HG03159 (cell line): Measurements from ENCODE around the gene SIRT7.
A peak's percentile ranks its signal among the peaks of the same experiment; 100 is the strongest.

Experiments used
- ATAC-seq: cut with Tn5 transposase; IDR thresholded peaks from one replicate; pipeline ENCODE4 v1.9.1; 2021; ENCODE audit warnings: mild to moderate bottlenecking, moderate library complexity; ENCODE audit not compliant: unreplicated experiment

Gene SIRT7

DNA sequence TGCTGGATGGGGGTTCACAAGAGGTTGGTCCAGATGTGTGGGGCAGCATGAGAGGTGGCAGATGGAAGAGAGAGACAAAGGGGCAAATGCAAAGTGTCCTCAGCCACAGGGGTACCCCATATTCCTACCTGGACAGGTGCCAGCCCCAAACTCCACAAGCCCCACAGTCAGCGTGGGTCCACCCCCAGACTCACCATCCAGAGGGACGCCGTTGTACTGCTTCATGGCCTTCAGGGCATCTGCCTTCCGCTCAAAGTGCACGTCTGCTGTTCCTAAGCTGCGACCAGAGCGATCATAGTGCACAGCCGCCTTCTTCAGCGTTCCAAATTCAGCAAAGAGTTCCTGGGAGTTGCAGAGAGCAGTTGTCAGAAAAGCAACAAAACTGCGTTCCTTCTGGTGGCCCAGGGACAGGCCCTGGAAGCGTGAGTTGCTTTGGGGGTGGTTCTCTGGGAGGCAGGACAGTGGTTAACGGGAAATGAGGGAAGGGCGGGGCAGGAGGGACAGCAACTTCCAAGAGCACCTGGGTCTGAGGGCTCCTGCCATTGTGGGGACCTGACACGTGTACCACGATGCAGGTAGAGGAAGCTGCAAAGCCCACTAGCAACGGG, 28.9 kb downstream of the SIRT7 start:
- no peak for ATAC-seq

DNA sequence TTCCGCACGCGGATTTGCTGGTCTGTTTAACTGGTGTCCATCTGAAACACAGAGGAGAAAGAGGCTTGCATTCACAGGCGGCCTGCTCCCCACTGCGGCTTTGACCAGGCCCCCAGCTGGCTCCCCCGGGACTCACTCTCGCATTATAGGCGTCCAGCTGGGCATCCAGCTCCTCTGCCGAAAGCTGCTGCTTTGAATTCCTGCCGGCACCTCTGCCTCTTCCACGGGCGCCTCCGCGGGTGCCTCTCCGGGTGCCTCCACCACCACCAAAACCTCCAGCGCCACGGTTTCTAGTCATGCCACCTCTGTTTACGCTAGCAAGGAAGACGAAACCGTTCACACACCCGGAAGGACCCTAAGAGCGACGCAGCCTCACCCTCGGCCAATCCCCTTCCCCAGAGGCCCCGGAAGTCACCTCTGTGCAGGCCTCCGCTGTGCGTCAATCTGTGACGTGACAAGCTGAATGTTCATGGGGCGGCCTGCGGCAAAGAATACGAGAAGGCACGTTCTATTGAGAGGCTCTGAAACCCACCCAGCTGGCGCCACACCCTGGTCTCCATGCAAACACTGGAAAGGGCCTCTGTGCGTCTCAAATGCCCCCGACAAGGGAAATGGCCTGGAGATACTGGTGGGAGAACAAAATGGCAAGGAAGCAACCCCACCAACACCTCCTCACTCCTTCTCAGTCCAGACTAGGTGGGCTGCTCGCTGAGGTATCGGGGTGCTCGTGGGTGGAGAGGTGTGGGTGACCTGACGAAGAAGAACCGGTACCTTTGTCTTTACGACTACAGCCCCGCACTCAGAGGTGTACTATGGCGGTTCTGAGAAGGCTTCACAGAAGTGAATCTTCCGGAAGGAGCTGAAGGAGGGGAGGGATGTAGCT, 29.6 kb downstream of the SIRT7 start:
- ATAC-seq, result no peak

DNA sequence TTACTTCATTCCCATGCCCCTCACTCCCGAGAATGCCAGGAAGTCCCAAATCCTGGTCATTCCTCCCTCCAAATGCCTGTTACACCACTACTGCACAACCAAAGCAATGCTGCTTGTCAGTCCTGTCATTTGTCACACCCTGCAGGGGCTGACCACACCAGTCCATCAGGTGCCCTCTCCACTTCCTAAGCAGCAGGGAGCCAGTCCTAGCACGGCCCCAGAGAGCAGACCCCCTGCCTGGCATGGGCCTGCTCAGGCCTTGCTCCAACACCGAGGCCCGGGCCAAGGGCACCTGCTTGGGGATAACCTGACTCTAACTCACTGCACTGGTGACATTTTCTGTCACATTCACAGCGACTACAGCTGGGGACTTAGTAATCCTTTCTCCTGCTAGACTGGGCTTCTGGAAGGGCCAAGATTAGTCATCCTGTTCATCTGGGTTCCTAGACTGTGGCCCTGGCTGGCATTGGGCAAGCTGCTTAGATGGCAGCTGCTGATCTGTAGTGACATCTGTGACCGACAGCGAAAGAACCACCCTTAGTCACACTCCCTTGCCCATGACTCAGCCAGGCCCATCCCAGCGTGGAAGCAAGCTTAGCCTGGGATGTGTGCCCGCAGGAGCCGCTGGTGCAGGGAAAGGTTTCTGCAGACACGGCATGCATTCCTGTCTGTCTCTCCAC, 32.0 kb downstream of the SIRT7 start:
- ATAC-seq, result no peak

DNA sequence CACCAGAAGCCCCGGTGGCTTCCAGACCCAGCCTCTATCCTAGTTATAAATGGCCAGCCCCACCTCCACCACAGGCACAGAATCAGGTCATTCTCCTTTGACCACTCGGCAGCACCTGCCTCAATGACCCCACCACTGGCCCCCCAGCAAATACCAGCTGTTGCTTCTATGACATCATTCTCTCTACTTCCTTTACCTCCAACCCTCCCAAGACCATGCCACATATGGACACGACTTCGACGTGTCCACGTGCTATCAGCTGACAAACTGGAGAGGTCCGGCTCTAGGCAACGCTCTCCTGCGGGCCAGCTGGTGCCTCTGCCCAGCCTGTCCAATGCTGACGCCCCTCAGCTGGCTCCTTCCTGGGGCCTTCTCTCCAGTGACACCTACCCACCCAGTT, 32.5 kb downstream of the SIRT7 start:
- ATAC-seq, result no peak

DNA sequence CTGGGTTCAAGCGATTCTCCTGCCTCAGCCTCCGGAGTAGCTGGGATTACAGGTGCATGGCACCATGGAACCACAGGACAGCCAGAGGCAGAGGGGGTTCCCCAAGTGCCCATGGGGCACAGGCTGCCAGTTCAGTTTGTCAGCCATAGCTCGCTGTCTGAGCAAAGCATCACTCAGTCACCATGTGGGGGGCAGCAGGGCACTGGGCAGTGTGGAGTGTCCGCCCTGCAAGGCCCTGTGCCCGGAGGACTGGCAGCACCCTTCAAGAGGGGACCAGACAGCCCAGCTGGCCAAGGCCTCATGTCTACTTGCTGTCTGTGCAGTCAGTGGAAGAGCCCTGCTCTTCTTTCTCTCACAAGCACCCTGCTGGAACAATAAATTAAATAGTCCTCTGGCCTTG, 33.0 kb downstream of the SIRT7 start:
- no peak for ATAC-seq

- ATAC-seq, result no peak
Observed at GRCh38 chr17:81884520-81884919, 33.5 kb downstream of the SIRT7 start.

DNA sequence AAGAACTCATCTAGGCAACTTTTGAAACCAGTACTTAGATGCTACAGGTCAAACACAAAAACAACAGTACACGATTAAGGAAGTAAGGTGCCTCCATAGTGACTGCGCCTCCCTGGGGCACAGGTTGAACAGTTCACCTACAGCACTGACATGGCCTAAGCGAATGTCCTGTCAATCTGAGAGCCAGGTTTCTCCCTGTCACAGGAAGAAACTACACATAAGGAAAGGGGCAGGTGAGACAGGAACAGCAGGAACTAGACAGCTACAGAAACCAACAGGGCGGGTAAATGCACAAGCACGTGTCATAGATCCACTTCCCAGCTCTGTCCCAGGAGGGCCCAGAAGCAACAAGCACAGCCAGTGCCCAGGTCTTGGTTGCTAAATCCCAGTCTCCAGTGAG, 38.9 kb downstream of the SIRT7 start:
- ATAC-seq, result no peak

DNA sequence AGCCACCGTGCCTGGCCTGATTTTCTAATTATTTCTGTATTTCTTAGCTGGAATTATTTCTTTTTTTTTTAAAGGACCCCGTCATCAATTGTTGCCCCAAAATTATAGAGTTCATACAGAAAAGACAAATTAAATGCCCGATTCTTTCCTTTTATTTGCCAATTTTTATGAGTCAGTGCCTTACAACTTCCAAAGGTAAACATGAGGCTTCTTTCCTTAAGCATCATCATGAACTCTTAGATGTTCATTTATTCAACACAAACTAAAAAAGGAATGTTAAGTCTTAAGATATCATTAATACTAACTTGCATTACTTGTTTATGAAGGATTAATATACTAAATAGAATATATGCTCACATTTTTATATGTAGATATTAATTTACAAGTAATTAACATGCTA, 39.7 kb downstream of the SIRT7 start:
- no peak for ATAC-seq

DNA sequence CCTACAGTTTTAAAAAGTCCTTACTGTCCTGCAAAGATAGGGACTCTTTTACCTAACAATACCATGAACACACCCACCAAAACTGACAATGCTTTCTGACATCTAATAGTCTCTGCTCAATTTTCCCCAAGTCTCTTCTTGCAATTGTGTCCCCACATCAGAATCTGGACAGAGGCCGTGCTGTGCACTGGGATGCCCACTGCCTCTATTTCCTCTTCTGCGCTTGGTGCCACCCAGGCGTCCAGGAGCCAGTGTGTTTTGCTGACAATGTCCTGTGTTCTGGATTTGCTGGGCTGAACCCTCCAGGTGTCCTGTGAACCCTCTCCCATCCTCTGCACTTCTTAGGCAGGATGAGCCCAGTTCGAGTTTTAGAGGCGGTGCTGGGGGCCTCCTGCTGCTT, 40.4 kb downstream of the SIRT7 start:
- ATAC-seq, result no peak

GRCh38 chr17:81871387-81872230, 46.4 kb downstream of the SIRT7 start:
- peak; percentile 38 for ATAC-seq

DNA sequence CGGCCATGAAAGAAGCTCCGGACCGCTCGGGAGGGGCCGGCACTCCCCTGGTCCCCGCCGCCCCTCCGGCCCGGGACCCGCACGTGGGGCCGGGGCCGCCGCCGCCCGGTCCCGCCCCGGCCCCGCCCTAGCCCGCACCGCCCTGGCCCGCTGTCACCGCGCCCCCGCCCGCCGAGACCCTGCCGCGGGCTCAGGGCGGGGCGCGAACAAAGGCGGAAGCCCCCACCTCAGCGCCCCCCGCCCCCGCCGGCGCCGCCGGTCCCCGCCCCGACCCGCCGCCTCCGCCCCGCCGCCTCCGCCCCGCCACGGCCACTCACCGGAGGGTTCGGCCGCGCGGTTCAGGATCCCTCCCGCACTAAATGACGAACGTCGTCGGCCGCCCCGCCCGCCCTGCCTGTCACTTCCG, 47.0 kb downstream of the SIRT7 start, which contains the start of gene ARHGDIA:
TSS of gene ARHGDIA (minus strand) at position 357 of the 406 bp plus-strand sequence. CDS start 1,407 bp downstream, outside the sequence.
- peak; percentile 9 for ATAC-seq

DNA sequence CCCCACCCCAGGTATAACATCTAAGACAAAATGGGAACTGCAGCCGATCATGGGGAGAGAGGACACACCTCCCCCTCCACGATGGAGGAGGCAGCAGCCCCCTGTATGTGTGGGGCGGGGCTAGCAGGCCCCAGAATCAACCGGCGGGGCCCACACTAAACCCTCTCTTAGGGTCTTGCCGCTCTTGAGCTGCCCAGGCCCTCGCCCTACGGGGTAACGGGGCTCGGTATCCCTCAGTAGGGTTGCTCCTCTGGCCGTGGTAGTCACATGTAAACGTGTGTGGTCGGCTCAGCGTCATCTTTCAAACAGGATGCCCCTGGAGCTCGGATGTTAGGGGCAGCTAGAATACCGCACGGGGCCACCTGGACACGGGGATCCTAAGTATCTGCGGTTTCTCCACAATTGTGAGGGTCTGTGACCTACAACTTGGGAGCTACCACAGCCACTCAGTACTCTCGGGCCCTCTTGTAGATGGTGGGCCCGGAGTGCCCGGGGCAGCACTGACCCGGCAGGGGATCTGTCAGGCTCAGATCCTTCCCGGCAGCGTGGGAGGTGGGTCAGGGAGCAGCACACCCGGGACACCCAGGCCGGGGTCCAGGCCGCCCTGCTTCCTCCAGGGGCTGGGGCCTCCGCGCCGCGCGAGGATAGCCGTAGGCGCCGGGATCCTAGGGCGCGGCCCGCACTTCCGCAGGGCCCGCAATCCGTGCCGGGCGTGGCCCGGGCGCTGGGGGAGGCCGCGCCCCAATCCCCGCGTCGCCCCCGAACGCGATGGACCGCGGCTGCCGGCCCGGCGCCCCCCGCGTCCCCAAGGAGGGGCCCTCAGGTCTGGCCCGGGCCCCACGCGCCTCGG, 47.6 kb downstream of the SIRT7 start:
- ATAC-seq, result peak; percentile 18

DNA sequence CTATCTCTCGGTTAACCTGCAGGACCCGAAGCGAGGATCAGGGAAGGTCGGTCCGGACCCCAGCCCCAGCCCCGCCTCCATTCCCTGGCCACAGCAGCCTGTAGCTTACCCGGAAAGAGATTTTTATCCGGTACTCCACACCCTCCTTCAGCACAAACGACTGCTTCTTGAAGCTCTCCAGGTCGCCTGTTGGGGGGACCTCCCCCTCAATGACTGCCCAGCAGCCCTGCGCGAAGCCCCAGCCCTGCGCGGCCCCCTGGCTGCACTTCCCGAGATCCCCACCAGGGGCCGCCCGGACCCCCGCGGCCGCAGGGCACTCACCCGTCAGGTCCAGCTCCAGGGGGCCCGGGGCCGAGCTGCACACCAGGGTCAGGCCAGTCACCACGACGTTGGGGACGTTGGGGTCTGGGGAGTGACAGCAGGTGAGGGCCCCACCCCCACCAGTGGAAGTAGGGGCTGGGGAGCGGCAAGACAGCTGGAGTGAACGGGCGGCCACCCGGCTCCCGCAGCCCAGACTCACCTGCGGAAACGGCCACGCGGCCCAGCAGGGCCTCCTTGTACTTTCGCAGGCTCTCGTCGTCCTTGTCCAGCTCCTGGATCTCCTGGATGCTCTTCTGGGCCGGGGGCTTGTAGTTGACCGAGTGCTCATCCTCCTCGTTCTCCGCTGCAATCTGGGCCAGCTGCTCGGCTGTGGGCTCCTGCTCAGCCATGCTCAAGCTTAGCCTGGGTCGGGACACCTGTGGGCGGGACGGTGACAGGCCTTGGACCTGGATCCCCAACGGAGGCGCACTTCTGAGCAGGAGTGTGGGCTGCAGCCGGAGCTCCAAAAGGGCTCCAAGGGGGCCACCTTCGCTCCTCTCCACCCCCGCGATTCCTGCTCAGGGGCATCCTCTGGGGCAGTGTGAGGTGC, 48.5 kb downstream of the SIRT7 start:
- ATAC-seq, result no peak

- no peak for ATAC-seq
Observed at GRCh38 chr17:81868674-81869220, 49.2 kb downstream of the SIRT7 start.

- ATAC-seq, result no peak
Observed at GRCh38 chr17:81867991-81868673, 49.8 kb downstream of the SIRT7 start.

DNA sequence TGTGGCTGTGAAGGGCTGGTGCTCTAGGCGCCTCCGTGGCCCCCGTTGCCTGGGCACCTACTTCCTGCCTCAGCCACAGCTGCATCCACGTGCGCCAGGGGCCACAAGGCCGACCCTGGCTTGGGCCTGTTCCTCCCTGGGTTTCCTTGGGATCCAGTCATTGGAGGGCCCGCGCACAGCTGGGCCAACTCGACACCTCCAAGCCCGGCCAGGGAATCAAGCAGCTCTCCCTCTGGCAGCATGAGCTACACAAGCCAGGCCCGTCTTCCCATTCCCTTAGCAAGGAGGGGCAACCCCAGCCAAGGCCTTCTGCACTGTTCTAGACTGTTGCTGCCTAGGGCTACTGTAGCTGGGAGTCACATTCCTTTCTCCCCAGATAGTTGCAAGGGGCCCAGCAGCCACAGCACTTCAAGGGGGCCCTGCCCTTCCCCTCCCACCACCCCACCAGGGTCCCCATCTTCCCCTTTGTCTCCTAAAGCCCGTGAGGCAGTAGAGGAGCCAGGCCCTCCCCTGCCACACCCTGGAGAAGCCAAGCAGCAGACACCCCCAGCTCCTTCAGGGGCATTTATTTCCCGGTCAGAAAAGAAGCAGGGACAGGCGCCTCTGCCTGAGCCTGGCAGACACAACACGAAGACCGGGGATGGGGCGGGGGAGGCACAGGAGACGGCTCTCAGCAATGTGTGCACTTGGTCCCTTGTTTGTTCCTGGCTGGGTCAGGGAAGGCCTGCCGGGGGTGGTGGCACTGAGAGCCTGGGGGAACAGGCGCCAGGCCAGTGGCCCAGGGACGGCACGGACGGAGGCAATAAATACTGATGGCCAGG, 50.6 kb downstream of the SIRT7 start:
- no peak for ATAC-seq
